ENCODE measurements around the gene RAP1GAP2.
"Not testable (repeated sequence)": the region's sequence is repeated elsewhere in the genome, so short reads cannot be mapped to it uniquely, and the experiment has no call there.

The RAP1GAP2 gene

GRCh38 chr17:2796164-2797125 lies at the start of gene RAP1GAP2:
RAP1GAP2 (plus strand) TSS chr17:2796438; CDS start chr17:2796528, 90 bp downstream.
- DNase-seq: peak in 3 of 4 experiments; percentile 23 to 48 (median 40)

GRCh38 chr17:2749058-2749783 lies 47.0 kb upstream of the RAP1GAP2 start, which contains the start of gene CCDC92B:
CCDC92B (minus strand) TSS chr17:2749652; CDS start chr17:2735145, 14,507 bp downstream.
- DNase-seq: no peak

- peak; percentile 13 to 66 (median 30) for DNase-seq
These were observed 46.5 kb upstream of the RAP1GAP2 start for GRCh38 chr17:2749784-2750181.

- no peak for DNase-seq
These were observed 45.5 kb upstream of the RAP1GAP2 start for GRCh38 chr17:2750721-2751120.

DNA sequence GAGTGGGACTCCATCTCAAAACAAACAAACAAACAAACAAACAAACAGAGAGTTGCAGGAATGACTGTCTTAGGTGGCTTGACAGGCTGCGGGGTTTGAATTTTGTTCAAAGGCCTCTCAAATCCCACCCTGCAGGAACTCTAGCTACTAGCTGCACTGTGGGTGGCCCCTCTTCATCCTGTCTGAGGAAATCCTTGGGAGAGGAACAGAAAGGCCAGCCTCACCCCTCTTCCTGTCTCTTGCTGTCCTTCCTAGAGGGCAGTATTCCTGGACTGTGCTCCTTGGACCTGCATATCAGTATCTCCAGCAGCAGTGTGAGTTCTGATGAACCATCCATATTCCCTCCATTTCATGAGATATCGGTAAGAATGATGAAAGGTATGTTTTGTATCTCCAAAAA lies 44.7 kb upstream of the RAP1GAP2 start:
- no peak for DNase-seq

DNA sequence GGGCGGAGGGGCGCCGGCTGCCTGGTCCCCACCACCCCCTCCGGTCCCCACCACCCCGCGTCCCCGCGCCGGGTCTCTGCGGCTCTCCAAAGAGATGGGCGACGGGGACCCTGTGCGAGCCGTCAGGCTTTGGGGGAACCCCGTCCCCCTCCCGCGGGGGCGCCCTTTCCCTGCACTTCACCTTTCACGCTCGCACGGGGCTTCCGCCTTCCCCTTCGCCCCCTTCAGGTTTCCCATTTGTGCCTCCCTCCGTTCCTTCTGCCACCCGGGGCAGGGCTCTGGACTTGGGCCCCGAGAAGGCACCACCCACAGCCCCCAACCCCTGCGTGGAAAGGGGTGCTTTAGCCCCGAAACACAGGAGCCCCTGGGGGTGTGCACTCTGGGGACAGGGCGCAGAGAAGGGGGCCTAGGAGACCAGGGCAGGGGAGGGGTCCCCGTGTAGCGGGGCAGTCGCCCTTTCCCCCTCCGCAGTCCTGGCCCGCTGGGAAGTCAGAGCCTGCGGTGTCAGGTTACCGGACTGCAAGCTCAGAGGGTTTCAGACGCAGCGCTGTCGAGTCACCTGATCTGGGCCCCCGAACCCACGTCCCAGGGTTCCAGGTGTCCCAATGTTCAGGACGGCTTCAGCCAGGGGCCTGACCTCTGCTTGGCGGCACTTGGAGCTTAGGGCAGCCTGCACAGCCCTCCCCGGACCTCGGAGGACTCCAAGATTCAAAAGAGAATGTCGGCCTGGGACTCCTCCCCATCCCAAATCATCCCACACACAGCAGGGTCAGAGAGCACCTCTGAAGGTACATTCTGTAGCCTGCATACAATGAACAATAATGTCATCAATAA lies 40.1 kb upstream of the RAP1GAP2 start:
- no peak for DNase-seq

DNA sequence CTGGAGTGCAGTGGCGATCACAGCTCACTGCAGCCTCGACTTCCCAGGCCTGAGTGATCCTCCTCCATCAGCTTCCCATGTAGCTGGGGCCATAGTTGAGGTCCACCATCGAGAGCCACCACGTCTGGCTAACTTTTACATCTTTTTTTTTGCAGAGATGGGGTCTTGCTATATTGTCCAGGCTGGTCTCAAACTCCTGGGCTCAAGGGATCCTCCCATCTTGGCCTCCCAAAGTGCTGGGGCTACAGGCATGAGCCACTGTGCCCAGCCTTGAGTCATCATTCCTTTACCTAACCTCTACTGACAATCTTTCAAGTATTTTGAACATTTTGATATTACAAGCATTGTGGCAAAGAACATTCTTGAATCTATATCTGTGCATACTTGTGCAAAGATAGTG lies 37.4 kb upstream of the RAP1GAP2 start:
- DNase-seq: no peak

DNA sequence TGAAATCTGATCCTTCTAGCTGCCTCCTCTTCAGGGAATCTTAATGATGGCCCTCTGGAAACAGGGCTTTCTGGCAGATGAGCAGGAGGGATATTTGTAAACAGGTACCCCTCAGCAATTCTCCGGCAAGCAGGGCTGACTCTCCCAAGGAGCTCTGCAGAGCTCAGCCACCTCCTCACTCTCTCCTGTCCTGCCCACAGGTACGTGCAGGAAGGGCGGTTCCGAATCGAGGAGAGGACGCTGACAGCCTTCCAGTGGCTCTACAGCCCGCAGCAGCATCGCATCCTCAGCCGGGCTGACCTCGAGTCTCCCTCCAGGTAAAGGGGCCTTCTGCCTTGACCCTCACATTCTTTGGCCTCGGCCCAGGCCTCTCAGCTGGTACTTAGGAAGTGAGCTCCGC lies 26.1 kb upstream of the RAP1GAP2 start:
- DNase-seq: no peak

DNA sequence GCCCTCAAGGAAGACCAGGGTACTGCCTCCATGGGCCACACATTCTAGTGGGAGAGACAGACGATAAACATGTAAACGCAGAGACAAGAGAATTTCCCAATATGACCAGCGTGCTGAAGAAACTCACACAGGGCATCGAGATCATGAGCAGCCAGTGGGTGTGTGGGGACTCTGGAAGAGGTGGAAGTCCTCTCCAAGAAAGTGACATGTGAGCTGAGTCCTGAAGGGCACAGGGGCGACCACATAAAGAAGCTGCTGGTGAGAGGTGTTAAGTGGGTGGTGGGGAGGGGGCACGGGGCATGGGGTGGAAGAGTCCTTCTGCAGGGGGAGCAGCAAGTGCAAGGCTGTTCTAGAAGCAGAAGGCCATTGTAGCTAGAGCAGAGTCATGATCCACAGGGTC lies 21.0 kb upstream of the RAP1GAP2 start:
- no peak for DNase-seq

DNA sequence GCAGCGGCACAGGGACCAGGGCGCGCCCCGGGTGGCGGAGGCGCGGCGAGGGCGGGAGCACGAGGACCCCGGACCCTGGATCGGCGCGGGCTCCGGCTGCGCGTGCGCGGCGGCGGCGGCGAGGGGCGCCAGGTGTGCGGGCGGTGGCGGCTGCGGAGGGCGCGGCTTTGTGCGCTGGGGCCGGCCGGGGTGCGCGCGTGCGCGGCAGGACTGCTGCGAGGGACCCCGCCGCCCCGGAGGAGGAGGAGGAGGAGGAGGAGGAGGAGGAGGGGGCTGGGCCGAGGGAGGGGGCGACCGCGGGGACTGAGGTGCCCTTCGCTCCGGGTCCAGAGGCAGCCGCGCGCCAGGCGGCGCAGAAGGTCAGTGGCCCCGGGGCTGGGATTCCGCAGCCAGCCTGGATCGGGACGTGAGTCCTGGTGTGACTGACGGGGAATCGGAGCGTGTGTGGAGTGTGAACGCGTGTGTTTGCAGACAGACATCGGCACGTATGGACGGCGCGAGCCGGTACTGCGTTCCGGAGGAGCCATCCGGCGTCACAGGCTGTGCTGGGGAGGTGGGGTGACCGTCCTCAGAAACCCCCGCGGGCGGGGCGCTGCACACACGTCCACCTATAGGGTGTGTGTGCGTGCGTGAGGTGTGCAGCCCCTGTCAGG lies 19.5 kb upstream of the RAP1GAP2 start:
- DNase-seq: no peak

DNA sequence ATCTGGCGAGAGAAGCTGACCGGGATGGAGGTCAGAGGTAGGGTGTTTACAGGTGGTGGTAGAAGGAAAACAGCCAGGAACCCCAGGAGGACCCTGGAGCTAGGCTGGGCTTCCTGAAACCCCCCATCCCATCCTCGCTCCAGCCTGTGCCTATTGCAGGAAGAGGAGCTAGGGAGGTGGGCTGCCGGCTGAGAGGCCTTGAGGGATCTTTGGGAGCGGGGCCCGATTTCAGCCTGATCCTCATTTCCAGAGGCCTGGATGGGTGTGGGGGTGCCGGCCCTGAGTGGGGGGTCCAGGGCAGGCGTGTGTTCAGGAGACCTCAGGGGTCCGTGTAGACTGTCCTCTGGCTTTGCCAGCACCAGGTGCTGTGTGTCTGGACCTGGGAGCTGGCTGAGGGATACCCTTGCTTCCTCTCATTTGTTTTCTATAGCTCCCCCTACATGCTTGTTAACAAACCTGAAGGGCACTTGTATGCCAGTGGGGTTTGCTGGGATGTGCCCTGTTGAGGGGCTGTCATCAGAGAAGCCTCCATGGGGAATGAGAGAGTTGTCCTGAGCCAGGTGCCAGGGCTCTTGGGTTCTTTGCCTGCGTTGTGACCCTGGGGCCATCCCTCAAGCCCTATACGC lies 18.9 kb upstream of the RAP1GAP2 start:
- DNase-seq: no peak

GRCh38 chr17:2778489-2778888 lies 17.7 kb upstream of the RAP1GAP2 start:
- DNase-seq: no peak

DNA sequence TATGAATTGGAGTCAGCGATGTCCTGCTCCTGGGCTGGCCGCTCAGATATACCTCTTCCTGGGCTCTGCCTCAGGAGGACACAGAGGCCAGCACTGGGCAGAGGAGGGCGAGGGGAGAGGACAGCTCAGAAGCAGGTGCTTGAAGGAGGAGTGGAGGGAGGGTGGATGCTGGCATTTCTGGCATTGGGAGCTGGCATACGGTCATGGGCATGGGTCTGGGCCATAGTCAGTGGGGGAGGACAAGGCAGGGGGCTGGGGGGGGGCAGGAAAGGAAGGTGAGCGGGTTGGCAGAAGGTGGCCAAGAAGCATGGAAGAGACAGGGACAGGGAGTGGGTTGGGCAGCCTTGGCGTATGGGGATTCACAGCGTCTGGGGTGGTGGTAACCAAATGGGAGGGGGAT lies 16.7 kb upstream of the RAP1GAP2 start:
- no peak for DNase-seq

DNA sequence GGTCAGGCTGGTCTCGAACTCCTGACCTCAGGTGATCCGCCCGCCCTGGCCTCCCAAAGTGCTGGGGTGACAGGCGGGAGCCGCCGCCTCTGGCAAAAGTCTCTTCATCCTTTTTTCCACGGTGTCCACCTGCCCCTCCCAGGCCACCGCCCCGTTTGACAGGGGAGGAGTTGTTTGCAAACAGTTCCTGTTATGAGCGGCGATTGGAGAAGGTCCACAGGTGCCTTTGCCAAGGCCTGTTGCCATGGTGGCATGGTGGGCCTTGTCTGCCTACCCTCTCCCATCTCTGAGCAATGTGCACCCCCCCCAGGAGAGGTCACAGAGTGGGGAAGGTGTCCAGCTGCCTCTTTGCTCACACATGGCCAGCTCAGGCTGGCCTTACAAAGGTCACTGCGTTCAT lies 16.0 kb upstream of the RAP1GAP2 start:
- DNase-seq: no peak

GRCh38 chr17:2780931-2781454 lies 15.2 kb upstream of the RAP1GAP2 start:
- DNase-seq: no peak

DNA sequence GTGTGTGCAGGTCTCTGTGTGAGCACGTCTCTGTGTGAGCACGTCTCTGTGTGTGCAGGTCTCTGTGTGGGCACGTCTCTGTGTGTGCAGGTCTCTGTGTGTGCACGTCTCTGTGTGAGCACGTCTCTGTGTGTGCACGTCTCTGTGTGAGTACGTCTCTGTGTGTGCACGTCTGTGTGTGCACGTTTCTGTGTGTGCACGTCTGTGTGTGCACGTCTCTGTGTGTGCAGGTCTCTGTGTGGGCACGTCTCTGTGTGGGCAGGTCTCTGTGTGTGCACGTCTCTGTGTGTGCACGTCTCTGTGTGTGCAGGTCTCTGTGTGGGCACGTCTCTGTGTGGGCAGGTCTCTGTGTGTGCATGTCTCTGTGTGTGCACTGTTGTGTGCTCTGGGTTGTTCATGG lies 14.6 kb upstream of the RAP1GAP2 start:
- not testable (repeated sequence) for DNase-seq

GRCh38 chr17:2782055-2782454 lies 14.2 kb upstream of the RAP1GAP2 start:
- DNase-seq: no peak

- DNase-seq: no peak
These were observed 12.8 kb upstream of the RAP1GAP2 start for GRCh38 chr17:2783310-2784030.

DNA sequence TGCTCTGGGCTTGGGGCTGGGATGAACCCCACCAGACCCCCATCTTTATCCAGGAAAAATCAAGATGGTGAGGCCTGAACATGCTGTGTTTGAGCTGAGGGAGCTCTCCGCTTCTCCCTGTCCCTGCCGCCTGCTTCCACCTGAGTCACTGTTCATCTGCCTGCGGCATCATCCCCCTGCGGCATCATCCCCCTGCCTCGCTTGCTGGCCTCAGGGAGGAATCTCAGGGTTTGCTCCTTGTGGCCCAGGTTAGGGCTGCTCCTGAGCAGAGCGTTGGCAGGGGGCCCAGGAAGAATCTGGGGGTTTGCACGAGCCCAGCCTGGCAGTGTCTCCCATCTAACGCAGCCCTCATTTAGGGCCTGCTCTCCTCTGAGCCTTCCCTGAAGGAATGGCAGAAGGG lies 11.4 kb upstream of the RAP1GAP2 start:
- DNase-seq: no peak

GRCh38 chr17:2785376-2785775 lies 10.9 kb upstream of the RAP1GAP2 start:
- not testable (repeated sequence) for DNase-seq
